ENCODE results near the gene HELZ2. TPM values are rescaled to one million over a fixed set of nuclear protein-coding genes. Genes with fewer than 3 reads are reported as not detected.

Gene HELZ2
- polyA plus RNA-seq, 3 donors, result 3.0 to 15.5 (median 3.3) TPM

- Mint-ChIP-seq H3K4me1 (peaks cover 14% of the 10 kb centered on the region), H3K27me3 (ENCODE audit: low read depth in 3 of 3) (peaks cover 0 to 5% (median 2%) of the 10 kb centered on the region in 3 donors), H3K4me3 (no peak overlapping the region), H3K9me3 (peaks cover 0 to 2% (median 0%) of the 10 kb centered on the region in 7 donors), H3K27ac (no peak overlapping the region), H3K36me3 (peaks cover 37 to 55% of the 10 kb centered on the region in 2 donors)
- no peak overlapping the region for H3K27ac ChIP-seq (ENCODE audit: low read depth in 1 of 2, low read length in 2 of 2)
- H3K79me2 ChIP-seq (ENCODE audit: insufficient read depth, low read length), result peaks cover 82% of the 10 kb centered on the region
- no peak overlapping the region for H3K4me2 ChIP-seq (replicated peaks; ENCODE audit: extremely low read depth, low read length, poor library complexity, severe bottlenecking)
- 100% methylated on average over 2 of the region's 4 CpGs for WGBS (ENCODE audit: insufficient coverage)
- H3K36me3 ChIP-seq (replicated peaks in 1 of 2; ENCODE audit: control insufficient read depth in 1 of 2, insufficient read depth in 2 of 2, low read length in 2 of 2), result peaks cover 20 to 26% of the 10 kb centered on the region in 2 donors
- no peak for DNase-seq
- no peaks in the 10 kb centered on the region for H3K27me3 ChIP-seq (ENCODE audit: control insufficient read depth in 2 of 2, insufficient read depth in 2 of 2, low read length in 2 of 2)
- no peak overlapping the region for H3K9ac ChIP-seq (ENCODE audit: insufficient read depth, low read length, poor library complexity, severe bottlenecking)
- peaks cover 37% of the 10 kb centered on the region for H4K20me1 ChIP-seq (ENCODE audit: insufficient read depth, low read length)
- no peak overlapping the region for H3K4me3 ChIP-seq (replicated peaks in 1 of 3; ENCODE audit: low read depth in 2 of 3, low read length in 3 of 3)
- H3K9me3 ChIP-seq (replicated peaks in 1 of 2; ENCODE audit: control insufficient read depth in 1 of 2, insufficient read depth in 1 of 2, low read length in 2 of 2), result no peaks in the 10 kb centered on the region
- TF ChIP-seq CTCF (IDR thresholded peaks at IDR 0.05), result no peak
- peaks cover 7 to 9% of the 10 kb centered on the region in 2 donors for H3K4me1 ChIP-seq (ENCODE audit: control insufficient read depth in 1 of 2, insufficient read depth in 2 of 2, low read length in 2 of 2)
- intact Hi-C loops (cut with micrococcal nuclease), result no loop called here
- H2AFZ ChIP-seq (ENCODE audit: insufficient read depth, low read depth, low read length, poor library complexity, severe bottlenecking), result no peak overlapping the region
Measured at GRCh38 chr20:63622096-63622495, 48.1 kb upstream of the HELZ2 start.

- peaks cover 0 to 2% (median 0%) of the 10 kb centered on the region in 7 donors for H3K9me3 Mint-ChIP-seq
- intact Hi-C loops (cut with micrococcal nuclease), result no loop called here
- no peak for DNase-seq
Measured at GRCh38 chr20:63620991-63621390, 47.0 kb upstream of the HELZ2 start.

More at GRCh38 chr20:63620991-63621390, 47.0 kb upstream of the HELZ2 start:
- no peak overlapping the region for H3K4me3 ChIP-seq (replicated peaks in 1 of 3; ENCODE audit: low read depth in 2 of 3, low read length in 3 of 3)
- Mint-ChIP-seq H3K4me1 (peaks cover 14% of the 10 kb centered on the region), H3K27ac (no peak overlapping the region), H3K36me3 (peaks cover 48 to 66% of the 10 kb centered on the region in 2 donors), H3K4me3 (no peak overlapping the region), H3K27me3 (ENCODE audit: low read depth in 3 of 3) (peaks cover 0 to 5% (median 2%) of the 10 kb centered on the region in 3 donors)
- no peak overlapping the region for H2AFZ ChIP-seq (ENCODE audit: insufficient read depth, low read depth, low read length, poor library complexity, severe bottlenecking)
- H4K20me1 ChIP-seq (ENCODE audit: insufficient read depth, low read length), result peaks cover 40% of the 10 kb centered on the region
- H3K9ac ChIP-seq (ENCODE audit: insufficient read depth, low read length, poor library complexity, severe bottlenecking), result no peak overlapping the region
- H3K27me3 ChIP-seq (ENCODE audit: control insufficient read depth in 2 of 2, insufficient read depth in 2 of 2, low read length in 2 of 2), result no peaks in the 10 kb centered on the region
- H3K9me3 ChIP-seq (replicated peaks in 1 of 2; ENCODE audit: control insufficient read depth in 1 of 2, insufficient read depth in 1 of 2, low read length in 2 of 2), result no peaks in the 10 kb centered on the region
- H3K4me2 ChIP-seq (replicated peaks; ENCODE audit: extremely low read depth, low read length, poor library complexity, severe bottlenecking), result no peak overlapping the region
- no peak overlapping the region for H3K27ac ChIP-seq (ENCODE audit: low read depth in 1 of 2, low read length in 2 of 2)
- WGBS (ENCODE audit: insufficient coverage), result 96% methylated on average over 8 of the region's 8 CpGs
- TF ChIP-seq CTCF (IDR thresholded peaks at IDR 0.05), result no peak
- peaks cover 29 to 37% of the 10 kb centered on the region in 2 donors for H3K36me3 ChIP-seq (replicated peaks in 1 of 2; ENCODE audit: control insufficient read depth in 1 of 2, insufficient read depth in 2 of 2, low read length in 2 of 2)
- H3K79me2 ChIP-seq (ENCODE audit: insufficient read depth, low read length), result peaks cover 76% of the 10 kb centered on the region
- peaks cover 5 to 6% of the 10 kb centered on the region in 2 donors for H3K4me1 ChIP-seq (ENCODE audit: control insufficient read depth in 1 of 2, insufficient read depth in 2 of 2, low read length in 2 of 2)

Data from CD14-positive monocyte (primary cell).